Chondrocyte (in vitro differentiated cells): Measurements from ENCODE around the gene CEP350. TPM values are rescaled to one million over a fixed set of nuclear protein-coding genes. Genes with fewer than 3 reads are reported as not detected.

Source experiments
- DNase-seq: peaks from one replicate; pipeline ENCODE4 v3.0.0; 2021; ENCODE audit warnings: mixed read lengths, low spot score
- H3K27ac Mint-ChIP-seq: one replicate; pipeline ENCODE4 v1.8.0; 2021; ENCODE audit warnings: mild to moderate bottlenecking, moderate library complexity, mixed read lengths; ENCODE audit not compliant: unreplicated experiment
- H3K27me3 Mint-ChIP-seq: 2 replicates; pipeline ENCODE4 v1.8.0; 2021; ENCODE audit warnings: low read depth, mixed read lengths
- H3K36me3 Mint-ChIP-seq: 2 replicates; pipeline ENCODE4 v1.8.0; 2021; ENCODE audit warnings: low read depth, mixed read lengths
- H3K4me1 Mint-ChIP-seq: 2 replicates; pipeline ENCODE4 v1.8.0; 2021; ENCODE audit warnings: low read depth, mild to moderate bottlenecking, mixed read lengths
- H3K4me3 Mint-ChIP-seq: one replicate; pipeline ENCODE4 v1.8.0; 2021; ENCODE audit warnings: mild to moderate bottlenecking, moderate library complexity, mixed read lengths; ENCODE audit not compliant: unreplicated experiment
- H3K9me3 Mint-ChIP-seq: 2 replicates; pipeline ENCODE4 v1.8.0; 2021; ENCODE audit warnings: low read depth, mixed read lengths
- total RNA-seq: library from RNA; stranded (reverse); gene quantifications from 3 replicates; pipeline ENCODE4 v1.2.1, GENCODE V29; 2021
- TF ChIP-seq, protein P1 (sequence below): fragments of 200-600 bp; sonication (generic); IDR thresholded peaks from 2 replicates; pipeline ENCODE4 v1.5.0; 2021; ENCODE audit warnings: antibody characterized with exemption, mild to moderate bottlenecking, moderate library complexity

Gene CEP350
- total RNA-seq, 1 donor from 2014 or later = 36.2 TPM

GRCh38 chr1:180081474-180081873 lies 126.9 kb downstream of the CEP350 start:
- Mint-ChIP-seq H3K27ac (no peak overlapping the region), H3K36me3 (peaks cover 12% of the 10 kb centered on the region), H3K4me1 (no peaks in the 10 kb centered on the region), H3K9me3 (no peaks in the 10 kb centered on the region), H3K27me3 (no peaks in the 10 kb centered on the region), H3K4me3 (no peak overlapping the region)
- DNase-seq = no peak
- TF ChIP-seq, protein P1, sequence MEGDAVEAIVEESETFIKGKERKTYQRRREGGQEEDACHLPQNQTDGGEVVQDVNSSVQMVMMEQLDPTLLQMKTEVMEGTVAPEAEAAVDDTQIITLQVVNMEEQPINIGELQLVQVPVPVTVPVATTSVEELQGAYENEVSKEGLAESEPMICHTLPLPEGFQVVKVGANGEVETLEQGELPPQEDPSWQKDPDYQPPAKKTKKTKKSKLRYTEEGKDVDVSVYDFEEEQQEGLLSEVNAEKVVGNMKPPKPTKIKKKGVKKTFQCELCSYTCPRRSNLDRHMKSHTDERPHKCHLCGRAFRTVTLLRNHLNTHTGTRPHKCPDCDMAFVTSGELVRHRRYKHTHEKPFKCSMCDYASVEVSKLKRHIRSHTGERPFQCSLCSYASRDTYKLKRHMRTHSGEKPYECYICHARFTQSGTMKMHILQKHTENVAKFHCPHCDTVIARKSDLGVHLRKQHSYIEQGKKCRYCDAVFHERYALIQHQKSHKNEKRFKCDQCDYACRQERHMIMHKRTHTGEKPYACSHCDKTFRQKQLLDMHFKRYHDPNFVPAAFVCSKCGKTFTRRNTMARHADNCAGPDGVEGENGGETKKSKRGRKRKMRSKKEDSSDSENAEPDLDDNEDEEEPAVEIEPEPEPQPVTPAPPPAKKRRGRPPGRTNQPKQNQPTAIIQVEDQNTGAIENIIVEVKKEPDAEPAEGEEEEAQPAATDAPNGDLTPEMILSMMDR = no peak

DNA sequence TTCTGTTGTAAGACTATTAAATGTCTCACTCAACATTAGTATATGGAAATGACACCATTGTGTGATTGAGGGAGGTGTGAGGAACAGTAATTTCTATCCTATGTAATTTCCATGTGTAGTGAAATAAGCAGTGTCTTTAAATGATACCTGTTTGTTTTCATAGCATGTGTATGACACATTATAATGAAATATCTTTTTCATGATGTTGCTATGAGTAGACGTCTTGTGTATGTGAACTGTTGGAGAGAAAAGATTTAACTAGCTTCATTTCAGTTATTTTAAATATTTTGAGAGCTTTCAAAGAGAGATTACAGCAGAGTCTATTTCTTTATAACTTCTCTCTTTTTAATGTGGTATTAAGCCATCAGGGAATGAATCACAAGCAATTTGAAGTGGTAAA lies 128.6 kb downstream of the CEP350 start:
- no peak overlapping the region for H3K27ac Mint-ChIP-seq
- H3K36me3 Mint-ChIP-seq = peaks cover 10% of the 10 kb centered on the region
- no peaks in the 10 kb centered on the region for H3K4me1 Mint-ChIP-seq
- no peaks in the 10 kb centered on the region for H3K9me3 Mint-ChIP-seq
- DNase-seq = no peak
- H3K27me3 Mint-ChIP-seq = no peaks in the 10 kb centered on the region
- H3K4me3 Mint-ChIP-seq = no peak overlapping the region
- TF ChIP-seq, protein P1 = no peak

DNA sequence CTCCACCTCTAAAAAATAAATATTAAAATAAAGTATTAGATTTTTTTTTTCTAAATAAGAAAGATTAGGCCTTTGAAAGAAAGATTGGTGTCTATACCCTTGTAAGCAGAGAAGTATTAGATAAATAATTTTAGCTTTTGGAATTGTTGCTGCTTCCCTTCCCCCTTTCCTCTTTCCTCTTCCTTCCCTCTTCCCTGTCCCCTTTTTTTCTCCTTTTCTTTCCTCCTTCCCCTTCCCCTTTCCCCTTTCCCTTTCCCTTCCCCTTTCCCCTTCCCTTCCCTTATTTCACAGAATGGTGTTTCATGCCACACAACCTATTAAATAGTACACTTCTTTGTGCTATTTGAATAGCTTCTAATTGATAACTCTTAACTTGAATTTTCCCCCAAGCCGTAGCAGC lies 130.3 kb downstream of the CEP350 start:
- Mint-ChIP-seq H3K9me3 (no peaks in the 10 kb centered on the region), H3K4me1 (no peaks in the 10 kb centered on the region), H3K4me3 (no peak overlapping the region), H3K36me3 (peaks cover 15% of the 10 kb centered on the region), H3K27ac (no peak overlapping the region), H3K27me3 (no peaks in the 10 kb centered on the region)
- no peak for DNase-seq
- TF ChIP-seq, protein P1 = no peak

GRCh38 chr1:180085331-180085730 lies 130.7 kb downstream of the CEP350 start:
- no peak for DNase-seq
- Mint-ChIP-seq H3K9me3 (no peaks in the 10 kb centered on the region), H3K27ac (no peak overlapping the region), H3K27me3 (no peaks in the 10 kb centered on the region), H3K4me1 (no peaks in the 10 kb centered on the region), H3K4me3 (no peak overlapping the region), H3K36me3 (peaks cover 17% of the 10 kb centered on the region)
- TF ChIP-seq, protein P1 = no peak

GRCh38 chr1:180092931-180093650 lies 138.5 kb downstream of the CEP350 start:
- Mint-ChIP-seq H3K27me3 (no peaks in the 10 kb centered on the region), H3K4me3 (no peak overlapping the region), H3K4me1 (peaks cover 3% of the 10 kb centered on the region), H3K27ac (no peak overlapping the region), H3K9me3 (no peaks in the 10 kb centered on the region), H3K36me3 (peaks cover 45% of the 10 kb centered on the region)
- TF ChIP-seq, protein P1 = no peak
- DNase-seq = no peak
